ENCODE results near the gene ZBTB20. TPM values are rescaled to one million over a fixed set of nuclear protein-coding genes. Genes with fewer than 3 reads are reported as not detected.
A peak's percentile ranks its signal among the peaks of the same experiment; 100 is the strongest.

Gene ZBTB20
- total RNA-seq, 1 experiment from 2014 or later: 12.8 TPM

- H3K36me3 Mint-ChIP-seq (ENCODE audit: insufficient read depth, unreplicated experiment): no peaks in the 10 kb centered on the region
- H3K9me3 ChIP-seq: no peaks in the 10 kb centered on the region
- H3K4me1 ChIP-seq: peaks cover 5% of the 10 kb centered on the region; the same call in 1 of the 2 replicates
- H3K9me3 Mint-ChIP-seq (ENCODE audit: unreplicated experiment): no peaks in the 10 kb centered on the region
- ChIA-PET POLR2A (no interaction called here), CTCF (no interaction called here)
- H3K4me3 ChIP-seq (ENCODE audit: low read depth, low read length): peak overlapping the region; percentile 25
- peak overlapping the region; percentile 34 for H3K27ac Mint-ChIP-seq (ENCODE audit: unreplicated experiment)
- BruUV-seq (replicated peaks): no TSS peak
- H3K4me1 Mint-ChIP-seq (ENCODE audit: low read depth, unreplicated experiment): peaks cover 2% of the 10 kb centered on the region
- intact Hi-C loops (cut with micrococcal nuclease; ENCODE audit: unreplicated experiment): loop anchor here (1.0 to 5.0 kb wide), 2 partner anchors 14 to 377 kb away; no protein-coding TSS in a partner anchor
- no peak for TF ChIP-seq CTCF (IDR thresholded peaks at IDR 0.05; ENCODE audit: insufficient read depth in 1 of 2, low read depth in 1 of 2, low read length in 1 of 2, severe bottlenecking in 1 of 2, unreplicated experiment in 1 of 2)
- DNase-seq: no peak
- H3K4me3 Mint-ChIP-seq (ENCODE audit: unreplicated experiment): peak overlapping the region; percentile 68
- H3K27me3 Mint-ChIP-seq (ENCODE audit: insufficient read depth, unreplicated experiment): no peaks in the 10 kb centered on the region
- H3K27me3 ChIP-seq (replicated peaks; ENCODE audit: control insufficient read depth, insufficient read depth, low read length): no peaks in the 10 kb centered on the region
- H3K36me3 ChIP-seq (ENCODE audit: control insufficient read depth, insufficient read depth, low read length): no peaks in the 10 kb centered on the region
These were observed 388.0 kb downstream of the ZBTB20 start for GRCh38 chr3:114758831-114759699.

GRCh38 chr3:114756506-114757279 is 390.4 kb downstream of the ZBTB20 start:
- H3K27me3 Mint-ChIP-seq (ENCODE audit: insufficient read depth, unreplicated experiment): no peaks in the 10 kb centered on the region
- H3K36me3 Mint-ChIP-seq (ENCODE audit: insufficient read depth, unreplicated experiment): no peaks in the 10 kb centered on the region
- H3K4me1 ChIP-seq: no peaks in the 10 kb centered on the region; the same call in 1 of the 2 replicates
- H3K4me1 Mint-ChIP-seq (ENCODE audit: low read depth, unreplicated experiment): no peaks in the 10 kb centered on the region
- no peaks in the 10 kb centered on the region for H3K27me3 ChIP-seq (replicated peaks; ENCODE audit: control insufficient read depth, insufficient read depth, low read length)
- H3K27ac Mint-ChIP-seq (ENCODE audit: unreplicated experiment): no peak overlapping the region
- POLR2A ChIA-PET: no interaction called here
- H3K4me3 Mint-ChIP-seq (ENCODE audit: unreplicated experiment): no peak overlapping the region
- no peak for TF ChIP-seq CTCF (IDR thresholded peaks at IDR 0.05; ENCODE audit: insufficient read depth in 1 of 2, low read depth in 1 of 2, low read length in 1 of 2, severe bottlenecking in 1 of 2, unreplicated experiment in 1 of 2)
- CTCF ChIA-PET: no interaction called here
- H3K9me3 ChIP-seq: no peaks in the 10 kb centered on the region
- no peak overlapping the region for H3K4me3 ChIP-seq (ENCODE audit: low read depth, low read length)
- H3K9me3 Mint-ChIP-seq (ENCODE audit: unreplicated experiment): no peaks in the 10 kb centered on the region
- H3K36me3 ChIP-seq (ENCODE audit: control insufficient read depth, insufficient read depth, low read length): no peaks in the 10 kb centered on the region
- no TSS peak for BruUV-seq (replicated peaks)
- intact Hi-C loops (cut with micrococcal nuclease; ENCODE audit: unreplicated experiment): loop anchor here (5.0 kb wide), 1 partner anchor 374 kb away; no protein-coding TSS in a partner anchor
- DNase-seq: no peak

GRCh38 chr3:114746502-114746901 is 400.6 kb downstream of the ZBTB20 start:
- peaks cover 8% of the 10 kb centered on the region for H3K36me3 Mint-ChIP-seq (ENCODE audit: insufficient read depth, unreplicated experiment)
- peaks cover 10% of the 10 kb centered on the region for H3K9me3 Mint-ChIP-seq (ENCODE audit: unreplicated experiment)
- peak overlapping the region; percentile 86 for H3K27ac Mint-ChIP-seq (ENCODE audit: unreplicated experiment)
- intact Hi-C loops (cut with micrococcal nuclease; ENCODE audit: unreplicated experiment): no loop called here
- TF ChIP-seq CTCF (IDR thresholded peaks at IDR 0.05; ENCODE audit: insufficient read depth in 1 of 2, low read depth in 1 of 2, low read length in 1 of 2, severe bottlenecking in 1 of 2, unreplicated experiment in 1 of 2): no peak
- Histone ChIP-seq H3K9me3 (no peaks in the 10 kb centered on the region), H3K36me3 (ENCODE audit: control insufficient read depth, insufficient read depth, low read length) (no peaks in the 10 kb centered on the region), H3K4me1 (peaks cover 29% of the 10 kb centered on the region), H3K27me3 (replicated peaks; ENCODE audit: control insufficient read depth, insufficient read depth, low read length) (no peaks in the 10 kb centered on the region), H3K4me3 (ENCODE audit: low read depth, low read length) (no peak overlapping the region)
- CTCF ChIA-PET: no interaction called here
- H3K4me3 Mint-ChIP-seq (ENCODE audit: unreplicated experiment): peak overlapping the region; percentile 80
- POLR2A ChIA-PET: no interaction called here
- H3K4me1 Mint-ChIP-seq (ENCODE audit: low read depth, unreplicated experiment): peaks cover 16% of the 10 kb centered on the region
- DNase-seq: no peak
- no TSS peak for BruUV-seq (replicated peaks)
- no peaks in the 10 kb centered on the region for H3K27me3 Mint-ChIP-seq (ENCODE audit: insufficient read depth, unreplicated experiment)

Measured in Caco-2 (cell line).